GM18520 (cell line): Measurements from ENCODE around the gene DHX30.
"Not testable (repeated sequence)": the region's sequence is repeated elsewhere in the genome, so short reads cannot be mapped to it uniquely, and the experiment has no call there.

Source experiments
- ATAC-seq: cut with Tn5 transposase; IDR thresholded peaks from one replicate; pipeline ENCODE4 v1.9.1; 2021; ENCODE audit not compliant: unreplicated experiment

DHX30 gene

DNA sequence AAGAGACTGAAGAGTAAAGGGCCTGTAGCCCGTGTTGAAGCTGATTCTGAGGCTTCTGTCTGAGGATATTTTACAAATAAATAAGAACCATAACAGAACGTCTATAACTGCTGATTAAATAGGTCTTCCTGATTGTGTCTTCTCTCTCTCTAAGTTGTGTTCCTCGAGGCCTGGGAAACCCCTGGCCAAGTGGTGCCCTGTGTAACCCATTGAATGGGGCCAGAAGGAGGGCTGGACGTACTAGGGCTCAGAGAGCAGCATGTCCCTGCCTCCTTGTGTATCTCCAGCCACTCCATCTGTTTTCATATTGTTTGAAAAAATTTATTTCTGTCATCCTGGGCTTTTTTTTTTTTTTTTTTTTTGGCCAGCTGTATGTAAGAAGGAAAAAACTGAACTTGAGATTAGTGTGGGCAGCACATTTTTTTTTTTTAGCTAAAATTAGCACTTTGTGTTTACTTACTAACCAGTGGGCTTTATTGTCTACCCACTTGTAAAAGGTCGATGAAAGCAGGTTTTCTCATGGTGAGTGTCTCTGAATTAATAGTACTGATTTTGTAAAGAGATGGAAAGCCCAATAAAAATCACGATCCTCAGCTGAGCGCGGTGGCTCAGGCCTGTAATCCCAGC lies 10.7 kb downstream of the DHX30 start:
- ATAC-seq: no peak

DNA sequence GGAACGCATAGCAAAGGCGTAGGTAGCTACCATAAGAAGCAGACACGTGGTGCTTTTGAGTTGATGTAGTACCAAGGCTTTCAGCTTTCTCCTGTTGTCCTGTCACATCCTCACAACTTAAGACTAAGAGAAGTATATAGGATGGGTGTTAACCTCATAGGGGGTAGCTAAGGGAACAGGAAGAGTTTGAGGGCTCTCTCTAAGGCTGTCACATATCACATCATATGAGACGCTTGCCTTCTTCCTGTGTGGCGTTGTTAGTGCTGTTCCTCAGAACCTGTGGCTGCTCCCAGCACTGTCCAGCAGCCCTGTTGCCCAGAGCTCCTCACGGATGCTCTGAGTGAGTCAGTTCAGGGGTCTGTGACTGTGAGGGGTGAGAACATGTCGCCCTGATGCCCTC lies 14.7 kb downstream of the DHX30 start:
- no peak for ATAC-seq

GRCh38 chr3:47824541-47825473 lies 21.9 kb downstream of the DHX30 start:
- ATAC-seq: peak; percentile 95

GRCh38 chr3:47825590-47825989 lies 22.7 kb downstream of the DHX30 start:
- ATAC-seq: no peak

GRCh38 chr3:47829482-47829881 lies 26.5 kb downstream of the DHX30 start:
- ATAC-seq: not testable (repeated sequence)

DNA sequence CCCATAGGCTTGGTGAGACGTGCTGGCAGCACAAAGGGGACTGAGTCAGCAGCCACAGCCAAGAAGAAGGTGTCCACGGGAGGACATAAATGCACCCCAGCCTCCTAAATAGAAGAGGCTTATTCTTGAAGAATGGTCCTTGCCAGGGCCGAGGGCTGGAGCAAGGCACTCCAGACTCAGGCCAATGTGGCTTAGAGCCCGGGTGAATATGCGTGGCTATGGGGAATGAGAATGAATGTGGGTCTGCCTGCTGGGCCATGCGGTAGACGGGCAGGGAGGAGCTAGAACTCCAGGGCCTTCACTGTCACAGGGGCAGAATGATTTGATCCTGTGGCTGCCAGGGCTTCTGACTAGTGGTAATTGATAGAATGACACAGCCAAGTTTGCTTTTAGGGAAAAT lies 34.0 kb downstream of the DHX30 start:
- ATAC-seq: no peak

- no peak for ATAC-seq
Observed at GRCh38 chr3:47838503-47838902, 35.6 kb downstream of the DHX30 start.

DNA sequence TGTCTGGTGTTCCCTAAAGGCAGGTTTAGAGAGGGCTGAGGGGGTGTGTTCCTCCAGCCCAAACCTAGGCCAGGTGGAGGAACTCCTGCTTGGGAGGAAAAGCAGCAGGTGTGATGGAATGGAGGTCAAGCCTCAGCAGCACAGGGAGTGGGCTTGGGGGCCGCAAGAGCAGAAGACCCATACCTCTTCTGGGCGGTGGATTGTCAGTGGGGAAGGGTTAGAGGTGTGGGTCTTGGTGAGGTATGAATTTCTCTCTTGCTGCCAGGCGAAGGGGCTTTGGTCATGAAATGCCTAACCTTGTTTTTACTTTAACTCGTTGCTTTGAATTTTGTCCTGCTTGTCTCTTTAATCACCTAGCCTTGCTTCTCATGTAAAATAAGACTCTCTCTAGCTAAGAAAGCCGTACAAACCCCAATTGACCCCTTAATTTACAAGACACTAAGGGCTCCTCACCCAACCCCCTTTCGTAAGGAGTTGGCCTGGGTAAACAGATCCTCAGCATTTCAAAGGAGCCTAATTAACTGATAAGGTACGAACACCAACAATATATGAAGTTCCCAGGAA lies 38.9 kb downstream of the DHX30 start:
- ATAC-seq: no peak

GRCh38 chr3:47846186-47846879 lies 43.4 kb downstream of the DHX30 start:
- ATAC-seq: no peak

DNA sequence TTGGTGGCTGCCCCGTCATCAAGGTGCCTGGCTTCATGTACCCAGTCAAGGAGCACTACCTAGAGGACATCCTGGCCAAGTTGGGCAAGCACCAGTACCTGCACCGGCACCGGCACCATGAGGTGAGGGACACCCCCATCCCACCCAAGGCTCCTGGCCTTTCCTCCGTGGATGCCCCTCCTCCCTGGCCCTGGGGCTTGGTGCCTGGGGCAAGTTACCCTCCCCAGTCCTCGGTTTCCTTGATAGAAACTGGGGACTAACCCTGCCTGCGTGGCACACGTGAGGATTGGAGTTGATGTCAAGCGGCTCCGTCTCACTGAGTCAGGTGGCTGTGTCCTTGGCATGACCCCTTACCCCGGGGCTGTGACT lies 43.9 kb downstream of the DHX30 start:
- no peak for ATAC-seq

GRCh38 chr3:47847260-47847659 lies 44.3 kb downstream of the DHX30 start:
- ATAC-seq: no peak

- no peak for ATAC-seq
Observed at GRCh38 chr3:47847801-47848518, 45.0 kb downstream of the DHX30 start.

- ATAC-seq: no peak
Observed at GRCh38 chr3:47848599-47849117, 45.7 kb downstream of the DHX30 start.

- no peak for ATAC-seq
Observed at GRCh38 chr3:47849186-47849698, 46.3 kb downstream of the DHX30 start.

DNA sequence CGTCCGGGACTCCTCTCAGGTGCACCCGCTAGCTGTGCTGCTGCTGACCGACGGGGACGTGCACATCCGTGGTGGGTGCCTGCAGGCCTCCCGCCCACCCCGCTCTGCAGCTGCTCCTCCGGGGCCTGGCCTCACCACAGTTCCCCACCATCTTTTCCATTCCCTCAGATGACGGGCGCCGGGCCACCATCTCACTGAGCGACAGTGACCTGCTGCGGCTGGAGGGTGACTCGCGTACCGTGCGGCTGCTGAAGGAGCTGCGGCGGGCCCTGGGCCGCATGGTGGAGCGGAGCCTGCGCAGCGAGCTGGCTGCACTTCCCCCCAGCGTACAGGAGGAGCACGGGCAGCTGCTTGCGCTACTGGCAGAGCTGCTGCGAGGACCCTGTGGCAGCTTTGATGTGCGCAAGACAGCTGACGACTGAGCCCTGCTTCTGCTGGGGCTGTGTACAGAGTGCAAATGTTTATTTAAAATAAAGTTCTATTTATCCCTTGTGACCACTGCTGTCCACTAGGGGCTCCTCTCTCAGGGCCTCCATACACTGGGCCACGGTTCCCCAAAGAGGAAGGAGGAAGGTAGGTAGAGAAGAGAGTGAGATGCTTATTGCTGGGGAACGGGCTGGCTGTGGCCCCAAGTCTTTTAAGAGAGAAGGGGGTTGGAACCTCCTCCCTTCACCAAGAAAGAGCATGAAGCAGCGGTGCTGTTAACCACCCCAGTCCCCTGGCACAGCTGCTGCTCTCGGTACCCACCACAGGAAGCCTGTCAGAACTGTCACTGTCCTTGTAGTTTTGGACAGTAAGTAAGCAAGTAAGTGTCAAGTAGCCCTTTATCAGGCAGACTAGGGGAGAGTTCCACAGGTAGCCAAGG lies 47.0 kb downstream of the DHX30 start:
- no peak for ATAC-seq

GRCh38 chr3:47850564-47851410 lies 47.8 kb downstream of the DHX30 start:
- no peak for ATAC-seq

GRCh38 chr3:47851888-47852603 lies 49.1 kb downstream of the DHX30 start:
- ATAC-seq: no peak
